Myocyte (in vitro differentiated cells): ENCODE results near the gene CENPN. TPM values are rescaled to one million over a fixed set of nuclear protein-coding genes. Genes with fewer than 3 reads are reported as not detected.

Experiments used
- DNase-seq: peaks from one replicate; pipeline ENCODE4 v3.0.0-alpha.2; 2012; ENCODE audit warnings: low read depth
- polyA plus RNA-seq: library from polyadenylated mRNA; unstranded; fragments of >200 nt; gene quantifications from one replicate; pipeline ENCODE4 v1.2.1, GENCODE V29; 2012; ENCODE audit warnings: missing spikeins
- total RNA-seq: library from RNA; depleted of rRNA; stranded (reverse); fragments of >200 nt; gene quantifications from 2 replicates; pipeline ENCODE4 v1.2.3, GENCODE V29; 2014

CENPN gene, protein sequence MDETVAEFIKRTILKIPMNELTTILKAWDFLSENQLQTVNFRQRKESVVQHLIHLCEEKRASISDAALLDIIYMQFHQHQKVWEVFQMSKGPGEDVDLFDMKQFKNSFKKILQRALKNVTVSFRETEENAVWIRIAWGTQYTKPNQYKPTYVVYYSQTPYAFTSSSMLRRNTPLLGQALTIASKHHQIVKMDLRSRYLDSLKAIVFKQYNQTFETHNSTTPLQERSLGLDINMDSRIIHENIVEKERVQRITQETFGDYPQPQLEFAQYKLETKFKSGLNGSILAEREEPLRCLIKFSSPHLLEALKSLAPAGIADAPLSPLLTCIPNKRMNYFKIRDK
- 10.6 and 10.8 TPM in 2 replicates for total RNA-seq
- 6.8 TPM for polyA plus RNA-seq

DNA sequence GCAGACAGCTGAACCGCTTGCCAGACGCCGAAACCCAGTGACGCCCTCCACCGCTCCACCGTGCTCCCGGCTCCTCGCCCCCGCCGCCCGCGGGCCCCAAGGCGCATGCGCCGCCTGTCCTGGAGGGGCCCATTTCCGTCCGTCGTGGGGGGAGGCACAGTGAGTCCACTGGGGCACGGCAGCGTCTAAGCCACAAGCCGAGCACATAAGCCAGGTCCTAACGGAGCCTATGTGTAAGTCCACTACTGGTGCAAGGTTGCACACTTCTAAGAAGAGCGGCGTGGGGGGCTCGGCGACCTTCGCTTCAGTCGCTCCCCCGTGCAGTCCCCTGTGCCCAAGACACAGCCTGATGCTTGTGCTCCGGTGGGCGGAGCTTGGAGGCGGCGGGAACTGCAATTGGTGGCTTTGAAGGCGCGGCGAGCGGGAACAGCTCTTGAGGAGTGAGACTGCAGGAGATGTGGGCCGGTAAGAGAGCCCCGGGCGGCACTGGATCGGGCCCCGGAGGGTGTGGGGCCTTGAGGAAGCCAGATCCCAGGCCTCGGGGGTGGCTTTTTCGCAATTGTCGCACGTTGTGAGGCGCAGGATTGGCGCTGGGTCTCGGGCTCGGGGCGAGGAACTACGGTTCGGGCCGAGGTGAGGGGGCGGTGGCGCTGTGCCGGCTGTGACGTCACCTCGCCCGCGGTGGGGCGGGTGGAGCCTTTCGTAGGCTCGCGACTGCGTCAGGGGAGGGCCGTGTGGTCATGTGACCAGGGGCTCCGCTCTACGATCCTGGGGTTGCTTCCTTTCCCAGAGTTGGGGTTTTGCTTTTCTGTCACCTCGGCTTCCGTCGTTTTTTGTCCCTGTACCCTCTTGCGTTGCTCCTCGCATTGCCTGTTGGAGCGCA lies at the start of gene CENPN, which contains the start of gene CMC2:
TSS of gene CENPN (plus strand) at position 402 of the 883 bp plus-strand sequence. CDS start 4,726 bp downstream, outside the sequence.
TSS of gene CMC2 (minus strand) at position 73 of the 883 bp plus-strand sequence. CDS start 9,491 bp downstream, outside the sequence.
- DNase-seq, result peak; percentile 99

DNA sequence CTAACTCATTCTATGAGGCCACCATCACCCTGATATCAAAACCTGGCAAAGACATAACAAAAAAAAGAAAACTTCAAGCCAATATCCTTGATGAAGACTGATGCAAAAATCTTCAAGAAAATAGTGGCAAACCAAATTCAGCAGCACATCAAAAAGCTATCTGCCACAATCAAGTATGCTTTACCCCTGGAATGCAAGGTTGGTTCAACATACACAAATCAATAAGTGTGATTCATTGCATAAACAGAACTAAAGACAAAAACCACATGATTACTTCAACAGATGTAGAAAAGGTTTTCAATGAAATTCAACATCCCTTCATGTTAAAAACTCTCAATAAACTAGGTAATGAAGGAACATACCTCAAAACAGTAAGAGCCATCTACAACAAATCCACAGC lies 48.7 kb upstream of the CENPN start:
- no peak for DNase-seq

DNA sequence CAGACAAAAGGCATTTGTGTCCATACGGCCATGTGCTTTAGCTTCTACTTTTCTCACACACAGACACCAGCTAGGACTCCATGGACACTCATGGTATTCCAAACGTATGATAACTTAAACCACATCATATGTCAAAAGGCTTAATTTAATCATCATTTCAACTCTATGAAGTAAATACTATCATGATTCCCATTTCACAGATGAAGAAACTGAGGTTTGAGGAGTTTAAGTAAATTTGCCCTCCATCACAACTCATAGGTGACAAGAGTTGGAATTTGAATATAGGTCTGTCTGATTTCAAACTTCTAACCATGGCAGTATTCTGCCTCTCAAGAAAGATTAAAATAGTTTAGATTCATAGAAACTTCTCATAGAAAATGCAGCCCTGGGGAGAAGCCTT lies 44.1 kb upstream of the CENPN start:
- no peak for DNase-seq

DNA sequence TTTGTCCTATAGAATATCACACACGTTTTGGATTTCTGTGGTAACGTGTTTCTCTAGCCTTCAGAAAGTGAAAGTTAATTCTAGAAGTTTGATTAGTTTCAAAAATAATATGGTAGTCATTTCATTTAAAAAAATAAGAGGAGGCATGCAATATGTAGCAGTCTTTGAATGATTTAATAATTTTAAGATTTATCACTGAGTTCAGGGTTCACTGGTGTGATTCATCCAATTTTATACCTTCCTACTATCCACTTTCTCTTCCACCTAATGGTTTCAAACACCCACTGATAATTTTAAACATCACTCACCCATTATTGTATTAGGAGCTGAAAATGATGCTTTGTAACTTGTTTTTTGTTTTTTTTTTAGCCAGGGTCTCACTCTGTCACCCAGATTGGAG lies 42.7 kb upstream of the CENPN start:
- no peak for DNase-seq

DNA sequence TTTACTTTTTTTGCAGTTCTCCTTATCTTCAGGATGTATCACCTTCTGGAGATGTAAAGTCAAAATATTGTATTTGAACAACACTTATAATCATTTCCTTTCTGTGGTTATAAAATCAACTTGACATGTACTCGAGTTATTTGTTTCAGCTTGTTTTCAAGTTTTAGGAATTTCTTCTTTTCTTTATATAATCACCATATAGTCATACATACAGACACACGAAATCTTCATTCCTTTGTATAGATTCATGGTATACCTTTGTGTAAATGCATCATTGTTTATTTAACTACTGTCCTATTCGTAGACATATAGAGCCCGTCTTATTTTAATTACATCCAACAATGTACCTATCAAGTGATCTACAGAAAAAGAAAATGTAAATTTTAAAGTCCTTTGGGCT lies 40.4 kb upstream of the CENPN start:
- no peak for DNase-seq

DNA sequence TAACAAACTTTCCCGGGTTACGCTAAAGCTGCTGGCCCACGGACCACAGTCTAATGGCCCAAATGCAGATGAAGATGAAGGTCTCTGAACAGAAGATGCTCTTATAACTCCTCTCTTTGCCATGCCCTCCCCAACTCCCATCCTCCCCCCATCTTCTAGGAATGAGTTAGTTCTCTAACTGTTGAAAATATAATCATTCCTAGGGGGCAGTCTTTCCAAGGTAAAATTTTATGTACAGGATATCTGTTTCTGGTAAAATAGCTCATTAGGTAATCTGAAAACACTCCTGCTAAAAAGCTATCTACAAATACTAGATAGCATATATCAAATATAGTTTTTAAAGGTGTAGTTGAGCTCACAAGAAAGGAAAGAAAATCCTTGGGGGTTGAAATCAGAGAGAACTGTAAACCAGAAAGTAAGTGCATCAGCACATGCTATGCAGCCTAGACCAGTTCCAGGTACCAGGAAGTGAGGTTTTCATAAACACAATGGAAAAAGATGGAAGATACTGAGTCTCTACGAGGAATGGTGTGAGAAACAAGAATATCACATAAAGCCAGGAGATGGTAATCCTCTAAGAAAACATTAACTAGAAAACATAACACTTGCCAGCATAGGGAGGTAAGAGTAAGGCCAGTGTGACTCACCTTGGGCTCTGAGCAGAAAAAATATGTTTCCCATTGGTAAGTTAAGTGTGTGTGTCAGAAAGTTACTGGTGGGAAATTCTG lies 38.5 kb upstream of the CENPN start:
- no peak for DNase-seq

DNA sequence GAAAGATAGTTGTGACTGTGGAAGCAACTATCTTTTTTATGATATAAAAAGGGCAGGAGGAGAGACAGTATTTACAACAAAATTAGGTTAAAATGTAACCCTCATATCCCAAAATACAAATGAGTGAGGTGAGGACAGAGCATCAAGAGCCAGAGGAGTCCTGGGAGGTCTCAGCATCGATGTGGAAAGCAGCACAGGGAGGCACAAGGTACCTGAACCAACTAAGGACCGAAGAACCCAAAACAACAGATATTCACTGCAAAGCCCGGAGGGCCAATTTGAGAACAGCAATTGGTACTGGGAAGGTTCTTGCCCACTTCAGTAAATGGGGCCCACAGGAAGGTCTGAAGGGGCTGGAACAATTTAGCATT lies 37.9 kb upstream of the CENPN start:
- no peak for DNase-seq

DNA sequence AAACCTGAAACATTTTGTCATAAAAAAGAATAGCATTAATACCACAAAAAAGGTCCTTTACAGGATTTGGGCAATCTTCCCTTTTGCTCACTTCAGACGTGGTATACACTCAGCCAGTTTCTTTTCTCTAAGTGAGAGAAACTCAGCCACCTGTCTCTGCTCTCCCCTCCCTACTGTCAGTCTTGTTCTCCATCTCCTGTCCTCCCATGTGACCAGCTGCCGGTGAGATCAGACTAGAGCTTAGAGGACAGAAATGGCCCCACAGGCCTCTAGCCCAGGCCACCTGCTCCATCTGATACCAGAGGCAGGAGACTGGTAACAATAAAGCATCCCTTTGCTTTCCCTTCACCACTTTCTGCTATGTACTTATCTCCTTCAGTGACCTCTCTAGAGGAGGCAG lies 35.2 kb upstream of the CENPN start:
- DNase-seq, result peak; percentile 88

DNA sequence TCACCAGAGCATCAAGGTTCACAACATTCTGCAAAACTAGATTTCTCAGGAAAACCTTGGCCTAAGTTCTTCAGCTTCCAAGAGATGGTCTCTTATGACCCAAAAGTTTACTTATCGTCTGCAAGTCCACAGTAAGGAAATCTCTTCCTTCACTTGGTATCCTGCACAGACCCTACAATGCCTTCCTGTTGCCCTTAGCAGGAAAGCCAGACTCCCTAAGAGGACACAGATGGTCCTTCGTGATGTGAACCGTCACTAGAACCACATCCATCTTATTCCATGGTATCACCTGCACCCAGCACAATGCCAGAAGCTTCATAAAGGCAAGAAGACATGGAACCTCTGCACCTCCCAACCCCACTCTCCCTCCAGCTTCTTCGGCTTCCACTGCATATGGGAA lies 34.4 kb upstream of the CENPN start:
- no peak for DNase-seq

DNA sequence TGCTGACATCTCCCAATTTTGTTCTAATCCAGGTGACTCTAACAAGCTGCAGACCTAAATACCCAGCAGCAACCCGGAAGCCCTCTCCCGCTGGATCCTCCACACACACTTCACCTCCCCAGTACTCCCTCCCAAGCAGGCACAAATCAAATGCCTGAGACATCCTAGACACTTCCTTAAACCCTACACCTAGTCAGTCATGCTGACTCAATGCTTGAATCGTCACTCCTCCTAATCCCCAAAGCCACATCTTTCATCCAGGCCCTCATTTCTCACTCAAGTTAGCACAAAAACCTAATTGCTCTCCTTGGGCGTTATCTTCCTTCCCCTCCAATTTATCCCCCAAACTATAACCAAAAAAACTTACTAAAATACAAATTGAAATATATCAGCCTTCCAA lies 33.0 kb upstream of the CENPN start:
- peak; percentile 41 for DNase-seq

DNA sequence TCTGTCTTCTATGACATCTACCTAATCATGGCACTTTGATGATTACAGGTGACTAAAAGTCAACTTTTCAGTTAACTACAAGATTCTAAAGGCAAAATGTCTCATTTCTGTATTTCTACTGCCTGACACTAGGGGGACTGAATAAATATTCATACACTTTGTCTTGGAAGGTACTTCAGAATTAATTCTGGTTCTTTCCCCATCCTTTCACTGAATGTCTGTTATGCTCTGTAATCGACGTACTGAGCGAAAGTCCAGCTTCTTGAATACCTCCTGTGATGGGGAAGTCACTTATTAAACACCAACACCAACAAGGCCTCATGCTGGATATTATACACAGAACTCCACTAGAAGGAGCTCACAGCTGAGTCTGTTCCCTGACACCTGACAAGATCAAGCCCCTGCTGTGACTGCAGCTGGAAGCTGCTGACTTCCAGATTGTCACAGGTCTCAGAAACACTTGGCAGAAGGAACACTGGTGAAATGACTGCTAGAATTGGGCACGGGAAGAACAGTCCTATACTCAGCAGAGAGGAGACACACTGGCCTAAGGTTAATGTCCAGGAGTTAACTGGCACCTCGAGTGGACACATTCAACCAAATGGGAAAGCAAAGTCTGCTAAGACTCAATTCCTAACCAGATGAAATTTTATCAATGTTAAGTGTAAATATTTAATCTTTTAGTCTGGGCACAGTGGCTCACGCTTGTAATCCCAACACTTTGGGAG lies 32.2 kb upstream of the CENPN start:
- peak; percentile 10 for DNase-seq

DNA sequence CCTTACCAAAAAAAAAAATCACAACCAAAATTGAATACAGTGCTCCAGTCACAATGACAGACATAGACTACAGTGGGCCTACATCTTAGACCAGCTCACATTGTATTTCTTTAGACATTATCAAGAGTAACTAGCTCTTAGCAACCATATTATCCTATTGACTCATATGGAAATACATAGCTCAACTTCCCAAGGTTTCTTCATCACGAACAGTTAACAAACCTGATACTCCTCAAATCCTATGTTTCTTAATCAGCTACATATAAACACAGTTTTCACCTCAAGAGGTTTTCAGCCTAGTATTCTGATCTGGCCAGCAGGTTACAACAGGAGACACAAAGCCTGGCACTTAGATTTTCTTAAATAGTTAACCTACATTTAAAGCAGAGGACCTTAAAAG lies 30.1 kb upstream of the CENPN start:
- no peak for DNase-seq

DNA sequence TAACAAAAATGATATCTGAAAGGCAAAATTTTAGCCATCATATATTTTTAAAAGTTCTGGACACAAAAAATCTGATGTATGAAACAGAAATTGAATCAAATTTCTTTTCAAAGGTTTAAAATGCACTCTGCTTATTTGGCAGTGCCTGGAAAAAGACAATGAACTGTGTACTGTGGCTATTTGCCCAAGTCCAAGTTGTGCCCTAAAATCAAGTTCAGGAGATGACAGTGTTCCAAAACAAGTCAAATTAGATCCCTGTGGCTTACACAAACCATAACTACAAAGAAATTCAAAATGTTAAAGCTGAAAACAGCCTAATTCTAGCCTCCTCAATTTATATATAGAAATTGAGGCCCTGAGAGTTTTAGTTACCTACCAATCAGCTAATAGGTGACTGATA lies 25.9 kb upstream of the CENPN start:
- DNase-seq, result no peak

DNA sequence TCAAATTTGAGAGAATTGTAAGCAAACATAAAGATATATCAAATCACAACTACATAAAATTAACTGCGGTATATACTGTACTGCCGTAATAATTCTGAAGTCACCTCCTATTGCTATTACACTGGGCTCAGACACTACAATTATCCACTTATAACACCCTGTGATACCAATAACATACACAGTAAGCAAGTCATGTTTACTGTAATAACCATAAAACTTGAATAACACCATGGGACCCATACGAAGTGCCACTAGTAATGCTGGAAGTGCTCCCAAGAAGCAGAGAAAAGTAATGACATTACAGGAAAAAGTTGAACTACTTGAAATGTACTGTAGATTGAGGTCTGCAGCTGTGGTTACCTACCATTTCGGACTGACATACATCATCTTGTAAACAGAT lies 24.4 kb upstream of the CENPN start:
- DNase-seq, result no peak

DNA sequence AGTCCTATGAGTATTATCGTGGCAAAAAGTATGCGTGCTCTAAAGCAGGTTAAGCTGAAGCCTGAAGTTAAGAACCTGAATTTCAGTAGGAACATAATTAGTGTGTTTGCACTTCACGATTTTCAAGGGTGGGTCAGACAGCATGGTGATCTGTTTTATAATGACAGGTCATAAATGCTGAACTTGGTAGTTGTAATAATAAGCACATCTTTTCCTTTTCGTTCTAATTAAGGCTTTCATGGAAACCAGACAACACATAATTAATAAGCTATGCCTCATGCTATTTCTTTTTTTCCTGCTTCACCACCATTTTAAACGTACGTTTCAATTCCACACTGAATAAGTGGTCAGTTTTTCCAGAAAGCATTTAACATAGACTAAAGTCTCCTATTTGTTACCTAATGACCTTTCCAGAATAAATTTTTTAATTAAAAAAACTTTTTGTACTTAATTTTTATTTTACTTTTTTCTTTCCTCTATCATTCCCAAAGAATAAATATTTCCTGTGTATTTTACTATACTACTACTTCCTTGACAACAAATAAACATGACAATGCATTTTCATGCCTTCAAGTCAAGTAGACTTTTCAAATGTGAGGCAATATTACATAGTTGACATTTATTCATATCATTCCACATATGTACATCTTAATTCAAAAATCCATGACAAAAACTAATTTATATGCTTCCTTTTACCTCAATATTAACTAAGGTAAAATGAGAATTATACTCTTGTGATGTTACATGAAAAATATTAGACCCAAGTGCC lies 22.7 kb upstream of the CENPN start:
- no peak for DNase-seq

DNA sequence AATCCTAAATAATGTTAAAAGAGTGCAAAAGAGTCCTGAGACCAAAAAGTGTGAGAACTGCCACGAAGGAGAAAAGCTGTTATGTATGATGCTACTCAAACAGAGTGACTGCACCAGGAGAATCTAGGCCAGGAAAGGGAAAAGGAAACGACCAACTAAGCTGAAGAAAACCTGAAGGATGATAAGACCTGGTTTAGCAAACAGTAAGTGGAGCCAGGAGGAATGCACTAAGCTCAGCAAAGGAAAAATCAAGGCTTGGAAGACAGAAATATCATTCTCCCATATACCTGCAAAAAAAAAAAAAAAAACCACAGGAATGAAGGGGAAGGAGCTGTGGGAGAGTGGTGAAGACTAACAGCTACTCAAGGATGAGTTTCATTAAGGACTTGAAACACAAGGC lies 21.4 kb upstream of the CENPN start:
- no peak for DNase-seq

DNA sequence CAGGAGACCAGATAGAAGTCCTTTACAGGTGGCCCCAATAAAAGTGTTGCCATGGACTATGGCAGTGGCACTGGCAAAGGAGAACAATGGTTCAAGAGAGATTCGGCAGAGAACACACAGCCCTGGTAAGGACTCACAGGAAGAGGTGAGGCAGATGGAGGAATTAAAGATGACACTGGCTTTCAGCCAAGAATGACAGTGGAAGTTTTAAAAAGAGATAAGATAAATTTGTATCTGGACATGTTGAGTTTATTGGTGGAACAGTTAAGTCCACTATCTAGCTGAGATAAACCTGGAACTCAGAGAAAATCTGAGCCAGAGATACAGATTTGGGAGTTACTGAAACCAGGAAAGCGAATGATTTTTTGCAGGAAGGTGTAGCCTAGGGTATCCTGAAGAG lies 20.5 kb upstream of the CENPN start:
- DNase-seq, result no peak

DNA sequence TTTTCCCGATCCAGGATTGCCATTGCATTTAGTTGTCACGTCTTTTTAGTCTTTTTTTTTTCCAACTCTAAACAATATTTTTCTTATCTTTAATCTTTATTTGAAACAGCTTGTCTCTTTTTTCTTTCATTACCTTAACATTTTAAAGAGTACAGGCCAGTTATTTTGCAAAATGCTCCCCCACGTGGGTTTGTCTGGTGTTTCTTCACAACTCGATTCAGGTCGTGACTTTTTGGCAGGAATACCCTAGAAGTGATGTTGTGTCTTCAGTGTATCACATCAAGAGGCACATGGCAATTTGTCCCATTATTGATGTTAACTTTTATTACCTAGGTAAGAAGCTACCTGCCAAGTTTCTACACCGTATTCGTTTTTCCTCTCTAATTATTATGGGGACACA lies 18.3 kb upstream of the CENPN start:
- no peak for DNase-seq

DNA sequence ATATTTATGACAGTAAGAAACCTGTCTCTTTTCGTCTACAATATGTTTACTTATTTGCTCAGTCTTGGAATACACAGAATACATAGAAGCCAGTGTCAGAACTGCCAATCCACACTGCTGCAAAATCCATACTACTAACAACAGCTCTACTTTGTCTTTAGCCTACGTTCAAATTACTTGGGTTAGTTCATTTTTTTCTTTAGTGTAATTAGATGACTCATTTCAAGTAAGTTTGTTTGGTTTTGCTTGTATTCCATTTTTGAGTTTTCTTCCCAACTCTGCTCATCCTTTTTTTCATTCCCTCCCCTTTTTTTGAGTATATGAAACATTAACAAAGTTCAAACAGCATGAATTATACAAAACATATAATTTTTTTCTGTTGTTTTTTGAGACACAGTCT lies 17.2 kb upstream of the CENPN start:
- no peak for DNase-seq

DNA sequence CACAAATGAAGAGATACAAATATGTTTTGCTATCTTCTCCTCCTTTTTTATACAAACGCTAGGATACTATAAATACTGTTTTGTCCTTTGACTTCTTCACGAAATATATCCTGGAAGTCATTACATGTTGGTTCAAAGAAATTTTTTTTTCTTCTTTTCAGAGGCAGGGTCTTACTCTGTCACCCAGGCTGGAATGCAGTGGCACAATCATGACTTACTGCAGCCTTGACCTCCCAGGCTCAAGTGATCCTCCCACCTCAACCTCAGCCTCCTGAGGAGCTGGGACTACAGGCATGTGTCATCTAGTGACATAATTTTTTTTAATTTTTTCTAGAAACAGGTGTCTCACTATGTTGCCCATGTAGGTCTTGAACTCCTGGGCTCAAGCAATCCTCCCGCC lies 16.4 kb upstream of the CENPN start:
- no peak for DNase-seq
